Left renal cortex interstitium (tissue), 4 donors: ENCODE results near the gene PHTF1. TPM values are rescaled to one million over a fixed set of nuclear protein-coding genes. Genes with fewer than 3 reads are reported as not detected.
A peak's percentile ranks its signal among the peaks of the same experiment; 100 is the strongest.
"Not testable (repeated sequence)": the region's sequence is repeated elsewhere in the genome, so short reads cannot be mapped to it uniquely, and the experiment has no call there.

ENCODE experiments used
- DNase-seq, 4 donors: peaks; one replicate each; pipeline ENCODE4 v3.0.0-alpha.2; 2013; ENCODE audit warnings: low read depth in 4 of 4, low spot score in 2 of 4, missing footprints in 1 of 4
- polyA plus RNA-seq, 4 donors: library from polyadenylated mRNA; unstranded; fragments of 120-200 nt; gene quantifications; one replicate each; pipeline ENCODE4 v1.2.1, GENCODE V29; 2013; ENCODE audit not compliant: insufficient read length in 4 of 4

The PHTF1 gene
- polyA plus RNA-seq, 4 donors: 22.2 to 28.2 (median 24.0) TPM

DNA sequence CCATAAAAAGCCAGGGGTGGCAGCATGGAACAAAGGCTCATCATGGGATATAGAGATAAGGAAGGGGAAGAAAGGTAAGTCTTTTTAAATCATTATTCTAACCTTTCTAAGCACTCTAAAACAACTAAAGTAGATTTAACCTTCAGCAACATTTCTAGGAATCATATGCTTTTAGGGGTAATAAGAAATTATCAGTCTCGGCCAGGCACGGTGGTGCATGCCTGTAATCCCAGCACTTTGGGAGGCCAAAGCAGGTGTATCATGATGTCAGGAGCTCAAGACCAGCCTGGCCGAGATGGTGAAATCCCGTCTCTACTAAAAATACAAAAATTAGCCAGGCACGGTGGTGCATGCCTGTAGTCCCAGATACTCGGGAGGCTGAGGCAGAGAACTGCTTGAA, 20.3 kb upstream of the PHTF1 start:
- no peak for DNase-seq

DNA sequence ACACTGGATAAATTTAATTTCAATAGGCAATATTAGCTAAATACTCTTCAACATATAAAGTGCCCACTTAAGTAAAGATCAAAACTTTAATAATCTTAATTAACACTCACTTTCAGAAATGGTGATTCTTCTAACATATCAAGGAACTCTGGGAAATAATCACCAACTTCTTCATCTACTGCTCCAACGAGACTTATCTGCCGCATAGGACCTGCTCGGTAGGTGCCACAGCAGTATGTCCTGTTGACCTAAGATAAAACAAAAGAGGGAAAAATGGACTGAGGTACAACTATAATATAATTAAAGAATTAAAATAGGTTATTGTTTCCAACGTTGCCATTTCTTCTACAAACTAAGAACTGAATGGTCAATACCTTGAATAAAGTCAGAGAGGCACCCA, 18.3 kb upstream of the PHTF1 start:
- no peak for DNase-seq

DNA sequence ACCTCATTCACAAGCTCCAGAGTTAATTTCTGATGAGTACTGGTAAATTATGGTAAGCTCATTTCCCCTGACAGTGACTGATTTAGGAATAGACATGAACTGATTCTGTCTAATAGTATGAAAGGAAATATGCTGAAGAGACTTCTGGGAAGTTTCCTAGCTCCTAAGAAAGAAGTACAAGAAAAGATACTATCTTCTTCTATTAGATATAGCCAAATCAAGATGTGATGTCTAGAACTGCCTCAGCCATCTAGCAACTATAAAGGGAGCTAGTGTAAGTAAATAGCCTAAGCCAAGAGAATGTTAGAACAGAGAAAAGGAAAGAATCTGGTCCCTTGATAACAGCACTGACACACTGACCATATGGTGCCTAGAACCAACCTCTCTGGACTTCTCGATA, 10.7 kb upstream of the PHTF1 start:
- no peak for DNase-seq

DNA sequence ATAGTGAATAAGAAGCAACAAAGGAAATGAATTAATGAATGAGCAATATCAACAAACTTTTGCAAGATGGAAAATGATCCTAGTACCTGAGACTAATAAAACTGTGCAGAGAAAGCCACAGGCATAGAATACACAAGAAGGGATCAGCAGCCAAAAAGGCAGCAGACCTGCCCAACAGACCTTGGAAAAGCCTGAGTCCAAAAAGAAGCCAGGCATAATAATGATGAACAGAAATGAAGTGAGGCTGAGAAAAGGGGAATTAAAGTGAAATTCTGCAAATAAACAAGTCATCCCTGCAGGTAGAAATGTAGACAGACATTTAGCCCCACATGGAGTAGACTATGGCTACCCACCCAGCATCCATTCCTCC, 10.3 kb upstream of the PHTF1 start:
- DNase-seq: no peak

DNA sequence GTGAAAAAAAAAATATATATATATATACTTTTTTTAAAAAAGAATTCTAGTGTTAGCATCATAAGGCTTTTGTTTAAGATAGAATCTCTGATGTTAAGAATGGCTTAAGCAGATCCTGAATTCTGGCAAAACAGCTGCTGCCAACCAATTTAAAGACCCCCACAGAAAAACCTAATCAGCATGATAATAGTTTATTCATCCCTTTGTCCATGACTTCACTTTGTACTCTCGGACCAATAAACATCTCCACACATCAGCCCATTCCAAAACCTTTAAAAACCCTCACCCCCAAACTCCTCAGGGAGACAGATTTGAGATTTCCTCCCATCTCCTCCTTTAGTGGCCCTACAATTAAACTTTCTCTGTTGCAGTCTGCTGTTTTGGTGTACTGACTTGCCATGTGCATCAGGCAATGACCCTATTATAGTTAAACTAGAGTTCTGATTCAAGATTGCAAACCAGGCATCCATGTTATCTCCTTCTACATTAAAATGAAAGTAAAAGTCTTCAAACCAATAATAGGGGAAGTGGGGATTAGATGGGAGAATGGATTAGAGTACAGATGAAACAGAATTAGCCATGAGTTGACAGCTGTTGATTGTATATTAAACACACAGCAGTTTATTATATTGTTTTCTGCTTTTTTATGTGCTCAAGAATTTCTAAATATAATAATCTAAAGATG, 9.8 kb upstream of the PHTF1 start:
- DNase-seq: no peak

DNA sequence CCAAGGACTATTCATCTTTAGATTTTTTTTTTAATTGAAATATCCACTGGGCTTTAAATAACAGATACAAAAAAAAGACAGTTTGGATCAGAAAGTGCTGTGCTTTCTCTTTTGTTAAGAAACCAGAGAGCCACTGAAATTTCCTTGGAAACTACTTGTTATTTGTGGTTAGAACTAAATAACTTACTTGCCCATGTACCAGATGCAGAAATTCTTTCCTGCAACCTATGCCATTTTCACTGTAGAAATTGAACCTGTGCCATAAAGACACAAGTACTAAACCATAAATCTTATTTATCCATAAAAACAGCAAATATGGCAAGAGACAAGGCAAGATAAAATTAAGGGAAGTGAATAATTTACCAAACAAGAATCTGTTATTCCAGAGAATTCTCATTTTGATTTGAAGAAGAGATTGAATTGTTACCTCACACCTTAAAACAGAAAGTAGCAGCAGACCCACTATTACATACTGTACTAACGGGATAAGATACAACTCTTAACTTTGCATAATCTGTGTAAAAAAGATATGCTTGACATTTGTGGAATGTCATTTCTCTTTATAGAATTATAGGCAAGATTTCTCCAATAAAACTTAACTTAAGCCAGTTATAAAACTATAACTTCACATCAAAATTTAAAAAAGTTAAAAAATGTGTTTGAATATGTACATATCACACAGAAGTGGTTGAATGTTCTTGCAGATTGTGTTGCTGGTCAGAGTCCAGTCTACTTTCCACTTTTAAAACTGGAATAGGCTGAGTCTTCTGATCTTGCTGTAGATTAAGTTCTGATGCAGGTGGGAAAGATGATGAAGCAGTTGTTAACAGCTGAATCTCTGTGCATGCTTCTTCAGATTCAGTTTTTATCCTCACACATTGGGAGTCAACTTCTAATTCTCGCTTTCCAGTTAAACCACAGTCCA, 6.3 kb upstream of the PHTF1 start:
- DNase-seq: no peak

DNA sequence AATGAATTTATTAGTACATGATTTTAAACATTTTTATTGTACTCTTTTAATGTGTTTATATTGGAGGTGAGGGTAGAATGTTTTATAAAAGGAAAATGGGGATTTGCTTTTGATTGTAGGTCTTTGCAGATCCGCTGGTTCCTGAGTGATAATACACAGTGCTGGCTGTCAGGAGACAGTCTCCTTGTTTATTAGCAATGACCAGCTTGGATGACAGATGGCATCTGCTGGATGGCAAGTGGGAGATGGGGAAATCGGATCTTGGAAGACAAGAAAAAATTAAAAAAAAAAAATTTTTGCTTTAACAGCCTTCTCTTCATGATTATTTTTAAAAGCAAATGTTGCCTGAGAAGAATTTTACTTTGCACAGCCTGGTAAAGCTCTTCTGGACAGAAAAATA, 4.4 kb upstream of the PHTF1 start:
- DNase-seq: no peak

DNA sequence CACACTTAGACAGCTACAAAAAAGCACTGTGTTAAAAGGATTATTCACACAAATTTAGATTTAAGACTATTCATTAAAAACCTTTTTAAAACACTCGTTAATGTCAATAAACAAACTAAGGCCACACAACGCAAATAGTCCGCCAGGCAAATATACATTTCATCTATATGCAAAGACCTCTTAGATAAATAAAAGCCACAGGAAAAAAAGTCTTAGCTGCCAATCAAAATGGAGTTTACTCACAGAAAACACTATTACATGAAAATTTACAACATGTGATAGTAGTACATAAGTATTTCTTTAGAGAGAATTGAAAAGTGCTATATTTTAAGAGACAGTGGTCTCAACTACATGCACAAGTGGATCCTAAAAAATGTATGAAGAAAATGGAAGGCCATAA, 2.7 kb upstream of the PHTF1 start:
- no peak for DNase-seq

DNA sequence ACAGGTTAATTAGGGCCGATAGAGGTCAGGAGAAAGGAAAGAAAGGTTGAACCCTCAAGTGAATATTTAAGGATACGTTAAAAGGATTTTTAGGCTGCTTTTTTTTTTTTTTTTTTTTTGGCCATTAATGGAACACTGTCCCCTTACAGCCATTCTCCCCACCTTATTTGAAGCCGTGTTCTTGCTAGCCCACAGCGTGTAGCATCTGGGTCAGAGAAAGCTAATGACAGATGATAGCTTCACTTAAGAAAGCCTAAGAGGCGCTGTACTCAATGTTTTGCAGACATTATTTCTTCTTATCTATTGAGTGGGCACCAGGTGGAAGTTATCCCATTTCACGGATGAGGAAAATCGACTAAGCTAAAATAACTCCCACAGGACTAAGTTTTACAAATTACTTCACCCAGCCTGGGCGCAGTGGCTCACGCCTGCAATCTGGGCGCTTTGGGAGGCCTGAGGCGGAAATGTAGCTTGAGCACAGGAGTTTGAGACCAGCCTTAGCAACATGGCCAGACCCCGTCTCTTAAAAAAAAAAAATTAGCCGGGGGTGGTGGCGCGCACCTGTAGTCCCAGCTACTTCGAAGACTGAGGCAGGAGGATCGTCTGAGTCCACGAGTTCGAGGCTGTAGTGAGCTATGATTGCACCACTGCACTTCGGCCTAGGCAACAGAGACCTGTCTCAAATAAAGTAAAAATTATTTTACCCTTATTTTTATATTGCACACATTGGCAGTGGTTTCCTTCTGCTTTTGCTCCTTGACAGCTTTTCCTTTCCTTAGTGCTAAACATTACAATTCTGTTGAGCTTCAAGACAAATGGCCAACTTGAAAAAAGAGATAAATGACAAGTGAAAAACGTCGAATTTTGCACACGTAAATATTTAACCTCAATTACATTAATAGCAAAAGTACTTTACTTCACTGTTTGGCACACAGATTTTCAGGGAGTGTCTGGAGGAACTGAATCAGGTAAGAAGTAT, 1.1 kb upstream of the PHTF1 start:
- no peak for DNase-seq

DNA sequence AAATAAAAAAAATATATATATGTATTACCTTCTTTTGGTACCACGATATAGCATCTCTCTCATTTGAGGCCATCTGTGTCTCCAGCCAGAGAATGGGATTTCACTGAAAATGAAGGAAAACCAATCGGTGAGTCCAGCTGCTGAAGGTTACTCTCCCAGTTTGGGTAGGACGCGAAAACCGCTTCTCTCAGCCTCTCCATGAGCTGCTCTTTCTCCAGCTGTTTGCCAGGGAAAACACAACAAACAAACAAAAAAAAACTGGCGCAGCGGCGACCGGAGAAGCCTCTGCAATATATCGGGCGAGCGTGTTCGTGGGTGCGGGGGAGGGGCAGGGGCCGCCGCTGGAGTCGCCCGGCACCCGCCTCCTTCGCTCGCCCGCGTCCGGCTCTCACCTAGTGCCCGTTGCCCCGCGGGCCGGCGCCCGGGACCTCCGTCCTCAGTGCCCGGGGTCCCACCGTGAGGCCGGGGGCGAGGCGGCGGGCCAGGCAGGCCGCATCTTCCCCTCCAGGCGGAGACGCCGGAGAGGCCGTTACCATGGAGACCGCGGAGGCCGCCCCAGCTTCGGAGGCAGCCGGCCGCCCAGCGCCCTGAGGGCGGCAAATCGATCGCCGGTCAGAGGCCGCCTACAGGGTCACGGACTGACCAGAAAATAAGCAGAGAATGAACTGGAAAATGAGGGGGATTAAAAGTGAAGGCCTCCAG, 504 bp downstream of the PHTF1 start:
- peak; percentile 29 to 53 (median 42) for DNase-seq

DNA sequence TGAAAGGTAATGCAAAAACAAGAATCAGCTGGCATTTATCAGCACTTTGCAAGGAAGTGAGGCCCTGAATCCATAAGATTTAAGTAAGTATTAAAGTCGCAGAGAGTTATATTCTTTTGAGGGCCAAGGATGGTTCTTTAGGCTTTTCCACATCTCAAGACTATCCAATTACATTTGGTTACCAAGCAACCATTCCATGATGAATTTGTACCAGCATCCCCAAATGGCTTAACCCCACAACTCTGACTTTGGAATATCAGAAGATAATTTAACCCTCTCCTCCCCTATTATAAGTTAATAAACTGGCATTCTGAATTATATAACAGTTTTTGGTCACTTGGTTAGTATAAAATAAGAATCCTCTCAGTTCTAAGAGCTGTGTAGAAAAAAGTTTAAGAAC, 2.8 kb downstream of the PHTF1 start:
- no peak for DNase-seq

DNA sequence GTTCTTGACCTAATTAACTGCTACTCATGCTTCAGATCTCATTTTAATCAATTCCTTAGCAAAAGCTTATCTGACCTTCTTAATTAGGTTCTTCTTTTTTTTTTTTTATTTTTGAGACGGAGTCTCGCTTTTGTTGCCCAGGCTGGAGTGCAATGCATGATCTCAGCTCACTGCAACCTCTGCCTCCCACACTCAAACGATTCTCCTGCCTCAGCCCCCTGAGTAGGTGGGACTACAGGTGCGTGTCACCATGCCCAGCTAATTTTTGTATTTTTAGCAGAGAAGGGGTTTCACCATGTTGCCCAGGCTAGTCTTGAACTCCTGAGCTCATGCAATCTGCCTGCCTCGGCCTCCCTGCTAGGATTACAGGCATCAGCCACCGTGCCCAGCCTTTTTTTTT, 6.0 kb downstream of the PHTF1 start:
- DNase-seq: not testable (repeated sequence)

DNA sequence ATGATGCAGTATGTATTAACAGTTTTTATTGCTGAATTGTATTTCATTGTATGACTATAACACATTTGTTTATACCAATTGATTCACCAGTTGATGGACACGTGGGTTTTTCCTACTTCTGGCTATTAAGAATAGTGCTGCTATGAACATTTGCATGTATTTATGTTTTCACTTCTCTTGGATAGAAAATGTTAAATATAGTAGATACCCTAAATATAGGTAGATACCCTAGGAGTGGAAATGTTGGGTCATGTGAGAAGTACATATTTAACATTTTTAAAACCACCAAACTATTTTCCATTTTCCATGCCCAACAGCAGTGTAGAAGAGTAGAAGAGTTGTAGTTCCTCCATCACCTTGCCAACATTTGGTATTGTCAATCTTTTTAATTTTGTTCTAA, 7.8 kb downstream of the PHTF1 start:
- no peak for DNase-seq

DNA sequence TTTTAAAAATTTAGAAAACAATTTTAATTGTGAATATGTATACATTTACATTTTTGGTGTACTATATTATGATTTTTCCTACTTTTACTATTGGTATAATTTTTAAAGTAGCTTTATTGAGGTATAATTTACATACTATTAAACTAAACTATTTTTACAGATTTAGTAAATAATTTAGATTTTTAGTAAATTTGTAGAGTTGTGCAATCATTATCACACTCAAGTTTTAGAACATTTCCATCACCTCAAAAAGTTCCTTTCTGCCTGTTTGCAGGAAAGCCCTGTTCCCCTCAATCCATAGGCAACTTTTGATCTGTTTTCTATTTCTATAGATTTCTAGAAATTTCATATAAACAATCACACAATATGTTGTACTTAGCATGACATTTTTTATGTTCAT, 8.2 kb downstream of the PHTF1 start:
- DNase-seq: no peak

DNA sequence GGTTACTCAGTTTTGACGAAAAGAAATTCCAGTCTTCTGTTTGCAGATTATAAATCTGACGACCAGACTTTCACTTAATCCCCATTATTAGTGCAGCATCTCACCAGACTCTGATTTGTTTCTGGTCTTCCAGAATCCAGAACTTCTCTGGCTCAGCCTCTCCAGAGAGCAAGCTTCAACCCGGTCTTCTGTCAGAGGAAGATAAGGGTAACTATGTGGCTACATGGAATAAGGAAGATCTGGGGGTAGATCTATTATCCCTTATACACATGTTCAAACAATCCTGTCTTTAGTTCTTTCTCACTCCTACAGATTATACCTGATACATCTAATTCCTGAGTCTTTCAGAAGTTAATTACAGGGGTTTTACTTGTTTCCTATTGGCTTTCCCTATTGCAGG, 9.9 kb downstream of the PHTF1 start:
- no peak for DNase-seq

DNA sequence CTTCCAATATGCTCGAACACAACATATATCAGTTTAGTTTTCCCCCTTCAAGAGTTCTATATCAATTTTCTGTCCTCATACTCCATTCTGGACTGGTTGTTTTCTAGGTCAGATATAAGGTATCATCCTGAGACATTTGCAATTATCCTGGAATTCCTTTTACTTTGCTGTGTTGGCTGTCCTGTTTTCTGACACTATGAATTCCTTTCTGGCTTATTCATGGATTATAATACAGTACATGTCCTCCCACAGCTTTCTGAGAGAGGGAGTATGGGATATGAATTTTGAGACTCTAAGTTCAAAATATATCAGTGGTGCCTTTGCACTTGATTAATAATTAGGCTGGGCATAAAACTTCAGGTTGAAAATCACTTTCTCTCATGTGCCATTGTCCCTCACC, 11.9 kb downstream of the PHTF1 start:
- DNase-seq: no peak

DNA sequence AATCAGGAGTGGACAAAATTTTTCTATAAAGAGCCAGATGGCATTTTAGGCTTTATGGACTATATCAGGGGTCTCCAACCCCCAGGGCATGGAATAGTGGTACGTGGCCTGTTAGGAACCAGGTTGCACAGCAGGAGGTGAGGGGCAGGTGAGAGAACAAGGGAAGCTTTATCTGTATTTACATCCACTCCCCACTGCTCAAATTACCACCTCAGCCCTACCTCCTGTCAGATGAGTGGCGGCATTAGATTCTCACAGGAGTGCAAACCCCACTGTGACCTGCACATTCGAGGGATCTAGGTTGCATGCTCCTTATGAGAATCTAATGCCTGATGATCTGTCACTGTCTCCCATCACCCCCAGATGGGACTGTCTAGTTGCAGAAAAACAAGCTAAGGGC, 13.9 kb downstream of the PHTF1 start:
- DNase-seq: no peak

DNA sequence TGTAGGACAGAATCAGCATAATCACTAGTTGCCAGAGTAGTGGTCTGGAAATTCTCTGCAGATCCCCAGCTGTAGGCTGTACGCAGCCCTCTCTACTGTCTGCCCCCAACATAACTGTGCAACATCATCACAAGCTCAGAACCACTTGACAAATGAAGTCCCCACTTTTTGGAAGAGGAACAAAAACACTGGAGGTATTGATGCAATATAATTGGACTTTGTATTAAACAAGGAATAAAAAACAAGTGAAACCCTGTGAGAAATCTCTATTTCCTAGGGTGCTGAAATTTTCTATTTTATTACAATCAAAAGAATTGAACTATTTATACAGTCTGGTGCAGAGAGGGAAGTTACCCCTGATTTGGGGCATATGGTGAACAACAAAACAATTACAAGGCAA, 15.2 kb downstream of the PHTF1 start:
- no peak for DNase-seq

DNA sequence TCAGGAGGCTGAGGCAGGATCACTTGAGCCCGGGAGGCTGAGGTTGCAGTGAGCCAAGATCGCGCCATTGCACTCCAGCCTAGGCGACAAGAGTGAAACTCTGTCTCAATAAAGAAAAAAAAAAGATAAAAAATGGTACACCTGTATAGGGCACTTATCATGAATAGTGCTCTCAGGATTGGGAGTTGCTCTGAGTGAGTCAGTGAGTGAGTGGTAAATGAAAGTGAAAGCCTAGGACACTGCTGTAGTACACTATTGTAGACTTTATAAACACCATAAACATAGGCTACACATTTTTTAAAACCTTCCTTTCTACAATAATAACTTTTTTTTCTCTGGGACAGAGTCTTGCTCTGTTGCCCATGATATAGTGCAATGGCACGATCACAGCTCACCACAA, 16.8 kb downstream of the PHTF1 start:
- no peak for DNase-seq

DNA sequence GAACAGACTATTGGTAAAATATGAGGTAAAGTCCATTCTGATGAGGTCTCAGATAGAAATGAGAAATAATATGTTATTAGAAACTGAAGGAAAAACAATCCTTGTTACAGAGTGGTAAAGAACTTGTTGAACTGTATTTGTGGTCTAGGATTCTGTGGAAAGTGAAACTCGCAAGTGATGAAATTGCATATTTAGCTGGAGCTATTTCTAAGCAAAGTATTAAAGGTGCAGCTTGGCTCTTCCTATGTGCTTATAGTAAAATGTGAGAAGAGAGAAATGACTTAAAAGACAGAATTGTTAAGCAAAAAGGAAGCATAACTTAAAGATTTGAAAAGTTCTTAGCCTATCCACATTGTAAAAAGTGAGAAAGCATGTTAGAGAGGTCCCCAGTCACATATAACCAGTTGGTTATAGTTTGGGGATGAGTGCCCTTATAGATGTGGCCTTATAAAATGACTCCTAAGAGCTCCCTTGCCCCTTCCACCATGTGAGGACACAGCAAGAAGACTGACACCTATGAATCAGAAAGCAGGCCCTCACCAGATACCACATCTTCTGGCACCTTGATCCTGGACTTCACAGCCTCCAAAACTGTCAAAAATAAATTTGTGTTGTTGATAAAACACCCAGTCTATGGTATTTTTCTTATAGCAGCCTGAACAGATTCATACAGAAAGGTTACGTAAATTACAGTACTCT, 24.8 kb downstream of the PHTF1 start:
- no peak for DNase-seq
